HepG2 (cell line): ENCODE data around the gene CCDC148. TPM values are rescaled to one million over a fixed set of nuclear protein-coding genes. Genes with fewer than 3 reads are reported as not detected.

ENCODE experiments used
- FUBP1 ChIP-seq: sonication (generic); formaldehyde crosslinking; IDR thresholded peaks from 2 replicates; pipeline ENCODE4 v1.5.1; 2020; ENCODE audit warnings: missing genetic modification reagents, mild to moderate bottlenecking, borderline replicate concordance
- IKZF4 ChIP-seq: sonication (generic); formaldehyde crosslinking; IDR thresholded peaks from 2 replicates; pipeline ENCODE4 v1.5.1; 2020; ENCODE audit warnings: borderline replicate concordance, mild to moderate bottlenecking, low read depth, missing genetic modification reagents; ENCODE audit errors: not compliant biosample characterization
- KIAA2018 ChIP-seq: sonication (generic); formaldehyde crosslinking; IDR thresholded peaks from 2 replicates; pipeline ENCODE4 v1.5.0; 2020; ENCODE audit warnings: mild to moderate bottlenecking, missing genetic modification reagents, borderline replicate concordance
- MXI1 ChIP-seq: IDR thresholded peaks from 3 replicates; pipeline ENCODE4 v1.6.1; 2012; ENCODE audit warnings: low read depth, low read length, inconsistent platforms, borderline replicate concordance
- MYC ChIP-seq: sonication (generic); formaldehyde crosslinking; IDR thresholded peaks from 2 replicates; pipeline ENCODE4 v1.9.0; 2021; ENCODE audit warnings: missing genetic modification reagents, borderline replicate concordance
- POGK ChIP-seq: sonication (generic); formaldehyde crosslinking; conservative IDR thresholded peaks from 2 replicates; pipeline ENCODE4 v1.8.0; 2022; ENCODE audit warnings: mild to moderate bottlenecking, moderate library complexity, missing genetic modification reagents
- TGIF2 ChIP-seq: IDR thresholded peaks from 2 replicates; pipeline ENCODE4 v1.6.1; 2016; ENCODE audit warnings: control low read depth, missing compliant biosample characterization
- ZNF142 ChIP-seq: sonication (generic); formaldehyde crosslinking; IDR thresholded peaks from 2 replicates; pipeline ENCODE4 v1.4.0; 2020; ENCODE audit warnings: missing genetic modification reagents
- polyA plus RNA-seq, 8 experiments: library from polyadenylated mRNA; depleted of rRNA in 3 of 8; stranded (reverse) in 7 of 8; unstranded in 1 of 8; fragments of >200 nt; fragmentation: Illumina TruSeq in 4 of 8; extraction: Trizol in 4 of 8; gene quantifications; 2 replicates each; pipeline versions ENCODE4 v1.2.1 to v1.2.3, GENCODE V29; 2011 to 2016; ENCODE audit warnings: low read depth in 4 of 8, missing spikeins in 1 of 8, mixed read lengths in 1 of 8; ENCODE audit not compliant: insufficient read depth in 1 of 8
- total RNA-seq, 5 experiments: library from RNA; depleted of rRNA; stranded (reverse); fragments of >200 nt; fragmentation: Illumina TruSeq; extraction: Trizol; gene quantifications; 2 replicates each; pipeline ENCODE4 v1.2.3, GENCODE V29; 2016; ENCODE audit warnings: low read depth in 1 of 5

The CCDC148 gene
- total and polyA plus RNA-seq, 2 of the 13 experiments (the other 11 are each of a cell fraction or from before 2014, with no cell fraction given) = 0.30 to 0.49 TPM

GRCh38 chr2:158456309-158457066, at the start of gene CCDC148, which contains the start of gene PKP4 (continued):
- TF ChIP-seq KIAA2018 (no peak), MYC (CRISPR knock-in tag) (no peak), POGK (CRISPR knock-in tag) (peak; percentile 29; the same call in 1 of the 2 replicates), TGIF2 (no peak), MXI1 (peak; percentile 78; the same call in 2 of the 3 replicates), IKZF4 (CRISPR knock-in tag) (no peak), ZNF142 (CRISPR knock-in tag) (no peak), FUBP1 (CRISPR knock-in tag) (no peak)
